Nephron (organoid): Measurements from ENCODE around the gene TMEM214.
A peak's percentile ranks its signal among the peaks of the same experiment; 100 is the strongest.

Source experiments
- H3K27ac Mint-ChIP-seq, 3 experiments: 2 replicates each; pipeline ENCODE4 v1.8.0; 2020; ENCODE audit warnings: mixed read lengths in 3 of 3, mild to moderate bottlenecking in 2 of 3, moderate library complexity in 1 of 3
- H3K27me3 Mint-ChIP-seq: 2 replicates; pipeline ENCODE4 v1.8.0; 2021; ENCODE audit warnings: low read depth, mild to moderate bottlenecking, moderate library complexity, mixed read lengths
- H3K36me3 Mint-ChIP-seq: 2 replicates; pipeline ENCODE4 v1.8.0; 2020; ENCODE audit warnings: low read depth, mixed read lengths
- H3K4me1 Mint-ChIP-seq: 2 replicates; pipeline ENCODE4 v1.8.0; 2020; ENCODE audit warnings: mixed read lengths
- H3K4me3 Mint-ChIP-seq, 3 experiments: 2 replicates each; pipeline ENCODE4 v1.8.0; 2020; ENCODE audit warnings: mild to moderate bottlenecking in 3 of 3, mixed read lengths in 3 of 3, moderate library complexity in 2 of 3
- H3K9me3 Mint-ChIP-seq: 2 replicates; pipeline ENCODE4 v1.8.0; 2020; ENCODE audit warnings: mixed read lengths
- TF ChIP-seq, protein P1 (sequence below), 3 experiments: fragments of 200-600 bp; sonication (generic); IDR thresholded peaks; one replicate each; pipeline ENCODE4 v1.5.0; 2021; ENCODE audit warnings: antibody characterized with exemption in 3 of 3; ENCODE audit not compliant: unreplicated experiment in 3 of 3

TMEM214 gene, protein sequence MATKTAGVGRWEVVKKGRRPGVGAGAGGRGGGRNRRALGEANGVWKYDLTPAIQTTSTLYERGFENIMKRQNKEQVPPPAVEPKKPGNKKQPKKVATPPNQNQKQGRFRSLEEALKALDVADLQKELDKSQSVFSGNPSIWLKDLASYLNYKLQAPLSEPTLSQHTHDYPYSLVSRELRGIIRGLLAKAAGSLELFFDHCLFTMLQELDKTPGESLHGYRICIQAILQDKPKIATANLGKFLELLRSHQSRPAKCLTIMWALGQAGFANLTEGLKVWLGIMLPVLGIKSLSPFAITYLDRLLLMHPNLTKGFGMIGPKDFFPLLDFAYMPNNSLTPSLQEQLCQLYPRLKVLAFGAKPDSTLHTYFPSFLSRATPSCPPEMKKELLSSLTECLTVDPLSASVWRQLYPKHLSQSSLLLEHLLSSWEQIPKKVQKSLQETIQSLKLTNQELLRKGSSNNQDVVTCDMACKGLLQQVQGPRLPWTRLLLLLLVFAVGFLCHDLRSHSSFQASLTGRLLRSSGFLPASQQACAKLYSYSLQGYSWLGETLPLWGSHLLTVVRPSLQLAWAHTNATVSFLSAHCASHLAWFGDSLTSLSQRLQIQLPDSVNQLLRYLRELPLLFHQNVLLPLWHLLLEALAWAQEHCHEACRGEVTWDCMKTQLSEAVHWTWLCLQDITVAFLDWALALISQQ

DNA sequence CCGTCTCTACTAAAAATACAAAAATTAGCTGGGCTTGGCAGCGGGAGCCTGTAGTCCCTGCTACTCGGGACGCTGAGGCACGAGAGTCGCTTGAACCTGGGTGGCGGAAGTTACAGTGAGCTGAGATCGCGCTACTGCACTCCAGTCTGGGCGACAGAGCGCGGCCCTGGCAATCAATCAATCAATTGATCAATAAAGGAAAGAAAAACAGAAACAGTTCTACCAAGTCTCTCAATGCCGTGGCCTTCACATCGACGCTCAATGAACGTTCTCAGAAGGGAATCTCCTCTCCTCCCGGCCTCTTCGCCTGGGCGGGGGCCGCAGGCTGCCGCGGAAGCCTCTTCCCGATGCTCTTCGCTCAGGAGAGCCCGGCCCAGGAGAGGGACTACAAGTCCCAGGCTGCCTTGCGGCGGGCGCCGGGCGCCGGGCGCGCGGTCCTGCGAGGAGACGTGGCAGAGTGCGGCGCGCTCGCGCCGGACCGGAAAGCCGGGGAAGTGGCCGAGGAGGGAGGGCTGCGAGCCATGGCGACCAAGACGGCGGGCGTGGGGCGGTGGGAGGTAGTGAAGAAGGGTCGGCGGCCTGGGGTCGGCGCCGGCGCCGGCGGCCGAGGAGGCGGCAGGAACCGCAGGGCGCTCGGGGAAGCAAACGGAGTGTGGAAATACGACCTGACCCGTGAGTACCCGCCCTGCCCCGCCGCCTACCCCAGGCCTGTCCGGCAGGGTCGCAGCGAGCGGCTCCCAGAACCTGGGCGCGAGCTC lies at the start of gene TMEM214:
TSS of gene TMEM214 (plus strand) at position 471 of the 758 bp plus-strand sequence. CDS start at position 522, 51 bp downstream.
- Mint-ChIP-seq H3K4me1 (peaks cover 40% of the 10 kb centered on the region), H3K9me3 (no peaks in the 10 kb centered on the region), H3K27me3 (no peaks in the 10 kb centered on the region), H3K36me3 (peaks cover 46% of the 10 kb centered on the region), H3K27ac (peak within 1 kb of the TSS; percentile 56 to 90 (median 61)), H3K4me3 (peak within 1 kb of the TSS; percentile 93 to 96 (median 95))
- TF ChIP-seq, protein P1, sequence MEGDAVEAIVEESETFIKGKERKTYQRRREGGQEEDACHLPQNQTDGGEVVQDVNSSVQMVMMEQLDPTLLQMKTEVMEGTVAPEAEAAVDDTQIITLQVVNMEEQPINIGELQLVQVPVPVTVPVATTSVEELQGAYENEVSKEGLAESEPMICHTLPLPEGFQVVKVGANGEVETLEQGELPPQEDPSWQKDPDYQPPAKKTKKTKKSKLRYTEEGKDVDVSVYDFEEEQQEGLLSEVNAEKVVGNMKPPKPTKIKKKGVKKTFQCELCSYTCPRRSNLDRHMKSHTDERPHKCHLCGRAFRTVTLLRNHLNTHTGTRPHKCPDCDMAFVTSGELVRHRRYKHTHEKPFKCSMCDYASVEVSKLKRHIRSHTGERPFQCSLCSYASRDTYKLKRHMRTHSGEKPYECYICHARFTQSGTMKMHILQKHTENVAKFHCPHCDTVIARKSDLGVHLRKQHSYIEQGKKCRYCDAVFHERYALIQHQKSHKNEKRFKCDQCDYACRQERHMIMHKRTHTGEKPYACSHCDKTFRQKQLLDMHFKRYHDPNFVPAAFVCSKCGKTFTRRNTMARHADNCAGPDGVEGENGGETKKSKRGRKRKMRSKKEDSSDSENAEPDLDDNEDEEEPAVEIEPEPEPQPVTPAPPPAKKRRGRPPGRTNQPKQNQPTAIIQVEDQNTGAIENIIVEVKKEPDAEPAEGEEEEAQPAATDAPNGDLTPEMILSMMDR (IDR thresholded peaks at IDR 0.05; ENCODE audit: unreplicated experiment in 3 of 3) = peak in 1 of 3 experiments; percentile 24

DNA sequence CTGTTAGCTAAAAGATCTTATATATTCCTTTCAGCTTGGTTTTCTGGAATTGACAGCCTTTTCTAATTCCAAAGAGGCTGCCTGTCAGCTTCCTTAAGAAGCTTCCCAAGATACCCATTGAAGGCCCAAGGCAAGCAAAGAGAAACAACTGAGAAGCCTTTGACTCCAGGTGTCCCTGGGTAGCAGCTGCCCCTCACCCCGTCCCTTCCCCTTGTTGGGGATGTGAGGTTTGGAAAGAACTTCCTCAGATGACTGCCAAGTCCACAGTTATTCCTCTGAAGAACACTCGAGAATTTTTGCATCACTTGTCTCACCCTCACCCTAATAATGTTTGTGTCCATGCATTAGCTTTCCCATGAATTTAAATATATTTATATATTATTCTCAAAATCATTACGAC lies 49.0 kb upstream of the TMEM214 start:
- Mint-ChIP-seq H3K27me3 (peaks cover 8% of the 10 kb centered on the region), H3K4me3 (no peak overlapping the region), H3K27ac (no peak overlapping the region), H3K9me3 (no peaks in the 10 kb centered on the region), H3K4me1 (peaks cover 5% of the 10 kb centered on the region), H3K36me3 (no peaks in the 10 kb centered on the region)
- TF ChIP-seq, protein P1 (IDR thresholded peaks at IDR 0.05; ENCODE audit: unreplicated experiment in 3 of 3) = no peak

DNA sequence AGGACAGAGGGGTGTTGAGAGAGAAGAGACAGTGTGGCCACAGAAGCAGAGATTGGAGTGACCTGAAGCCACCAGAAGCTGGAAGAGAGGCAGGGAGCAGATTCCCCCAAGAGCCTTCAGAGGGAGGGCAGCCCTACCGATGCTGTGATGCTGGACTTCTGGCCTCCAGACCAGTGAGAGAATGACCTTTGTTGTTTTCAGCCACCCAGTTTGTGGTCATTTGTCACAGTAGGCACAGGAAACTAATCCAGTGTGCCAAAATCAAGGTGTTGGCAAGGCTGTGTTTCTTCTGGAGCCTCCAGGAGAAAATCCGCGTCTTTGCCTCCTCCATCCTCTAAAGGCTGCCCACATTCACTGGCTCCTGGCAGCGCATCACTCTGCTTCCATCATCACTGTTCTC lies 47.0 kb upstream of the TMEM214 start:
- no peaks in the 10 kb centered on the region for H3K4me1 Mint-ChIP-seq
- peaks cover 17% of the 10 kb centered on the region for H3K27me3 Mint-ChIP-seq
- H3K27ac Mint-ChIP-seq = no peak overlapping the region
- TF ChIP-seq, protein P1 (IDR thresholded peaks at IDR 0.05; ENCODE audit: unreplicated experiment in 3 of 3) = no peak
- no peaks in the 10 kb centered on the region for H3K36me3 Mint-ChIP-seq
- no peak overlapping the region for H3K4me3 Mint-ChIP-seq
- H3K9me3 Mint-ChIP-seq = no peaks in the 10 kb centered on the region

DNA sequence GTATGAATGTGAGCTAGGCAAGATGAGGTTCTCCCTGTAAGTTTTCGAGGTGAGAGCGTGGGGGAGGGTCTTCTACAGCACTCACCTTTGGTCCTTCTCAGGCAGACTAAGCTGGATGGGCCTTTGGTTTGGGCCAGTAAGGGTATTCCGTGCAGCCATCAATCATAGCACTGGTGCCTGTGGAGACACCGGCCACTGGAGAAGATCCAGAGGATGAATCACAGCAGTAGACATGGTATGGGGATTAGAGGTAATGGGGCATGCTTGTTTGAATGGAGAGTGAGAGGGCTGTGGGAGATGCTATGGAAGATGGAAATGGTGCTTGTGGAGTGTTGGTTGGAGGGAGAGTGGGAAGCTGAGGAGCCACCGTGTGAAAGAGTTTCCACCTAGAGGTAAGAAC lies 46.2 kb upstream of the TMEM214 start:
- peaks cover 17% of the 10 kb centered on the region for H3K27me3 Mint-ChIP-seq

DNA sequence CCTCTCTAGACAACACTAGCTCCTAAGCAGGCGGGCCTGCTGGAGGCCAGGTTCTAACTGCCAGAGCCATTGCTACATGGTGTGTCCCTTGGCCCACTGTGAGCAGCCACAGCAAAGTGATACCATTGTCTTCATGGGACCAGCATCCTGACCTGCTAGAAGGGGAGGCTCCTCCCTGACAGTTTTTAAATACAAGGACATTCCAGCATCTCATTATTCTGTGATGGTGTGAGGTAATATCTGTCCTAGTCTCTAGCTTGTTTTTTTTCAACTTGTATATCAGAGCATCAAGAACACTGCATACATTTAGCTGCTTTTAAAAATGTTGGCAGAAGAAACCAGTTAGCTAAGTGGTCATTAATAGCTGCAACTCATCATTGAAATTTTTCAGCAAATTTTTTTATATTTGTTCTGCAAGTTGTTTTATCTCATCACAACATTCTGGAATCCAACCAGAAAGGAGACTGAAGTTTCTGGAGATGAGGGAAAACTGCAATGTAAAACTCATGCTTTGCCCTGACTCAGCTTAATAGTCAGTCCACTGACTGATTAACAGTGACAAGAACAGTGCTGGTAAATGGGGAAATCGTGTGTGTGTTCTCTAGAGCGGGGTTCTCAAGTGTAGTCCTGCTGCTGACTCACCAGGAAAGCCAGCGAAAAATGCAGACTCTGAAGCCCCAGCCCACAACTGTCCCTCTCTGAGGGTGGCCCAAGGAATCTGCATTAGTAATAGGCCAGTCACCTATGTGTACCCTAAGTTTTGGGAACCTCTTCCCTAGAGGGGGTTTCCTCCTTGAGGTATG lies 44.5 kb upstream of the TMEM214 start:
- Mint-ChIP-seq H3K4me1 (no peaks in the 10 kb centered on the region), H3K36me3 (no peaks in the 10 kb centered on the region), H3K27me3 (peaks cover 17% of the 10 kb centered on the region), H3K4me3 (no peak overlapping the region), H3K27ac (no peak overlapping the region), H3K9me3 (no peaks in the 10 kb centered on the region)
- TF ChIP-seq, protein P1 (IDR thresholded peaks at IDR 0.05; ENCODE audit: unreplicated experiment in 3 of 3) = no peak

More for the DNA sequence above, 46.2 kb upstream of the TMEM214 start:
- H3K36me3 Mint-ChIP-seq = no peaks in the 10 kb centered on the region
- TF ChIP-seq, protein P1 (IDR thresholded peaks at IDR 0.05; ENCODE audit: unreplicated experiment in 3 of 3) = no peak
- no peaks in the 10 kb centered on the region for H3K9me3 Mint-ChIP-seq
- H3K4me3 Mint-ChIP-seq = no peak overlapping the region
- no peak overlapping the region for H3K27ac Mint-ChIP-seq
- no peaks in the 10 kb centered on the region for H3K4me1 Mint-ChIP-seq
